ENCODE data around the gene PTPN5. TPM values are rescaled to one million over a fixed set of nuclear protein-coding genes. Genes with fewer than 3 reads are reported as not detected.
"Not testable (repeated sequence)": the region's sequence is repeated elsewhere in the genome, so short reads cannot be mapped to it uniquely, and the experiment has no call there.

The PTPN5 gene
- not detected in 2 replicates for total RNA-seq

DNA sequence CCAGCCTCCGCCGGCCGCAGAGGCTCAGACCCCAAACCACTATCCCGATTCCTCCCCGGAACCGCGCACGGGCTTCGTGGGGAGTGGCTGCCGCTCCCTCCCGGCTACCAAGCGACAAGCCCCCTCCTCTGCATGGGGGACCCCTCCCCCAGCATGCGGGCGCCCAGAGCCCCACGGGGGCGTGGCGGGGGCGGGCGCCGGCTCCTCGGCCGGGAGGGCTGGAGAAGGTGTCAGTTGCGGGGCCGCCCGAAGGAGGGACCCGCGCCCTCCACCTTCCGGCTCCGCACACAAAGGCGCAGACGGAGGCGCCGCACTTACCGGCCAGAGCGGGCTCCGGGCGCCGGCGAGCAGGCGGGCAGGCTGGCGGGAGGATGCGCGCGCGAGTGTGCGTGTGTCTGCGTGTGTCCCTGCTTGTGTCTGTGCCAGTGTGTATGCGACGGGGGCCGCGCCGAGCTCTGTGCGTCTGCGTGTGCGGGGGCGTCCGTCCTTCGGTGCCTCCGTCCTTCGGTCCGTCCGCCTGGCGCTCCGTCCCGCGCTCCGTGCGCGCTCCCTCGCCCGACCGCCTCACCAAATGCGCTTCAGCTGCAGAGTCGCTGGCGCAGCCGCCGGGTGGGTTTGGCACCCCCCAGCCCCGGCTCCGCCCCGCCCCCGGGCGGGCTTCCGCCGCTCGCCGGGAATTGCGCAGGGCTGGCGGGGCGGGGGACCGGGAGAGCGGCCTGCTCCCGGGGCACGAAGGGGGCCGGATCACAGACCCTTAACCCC, at the start of gene PTPN5:
PTPN5 (minus strand) TSS at position 592 of the 762 bp plus-strand sequence. CDS start 19,840 bp downstream, outside the sequence.
- DNase-seq (ENCODE audit: low read depth in 2 of 2) = peak; percentile 12 to 24

DNA sequence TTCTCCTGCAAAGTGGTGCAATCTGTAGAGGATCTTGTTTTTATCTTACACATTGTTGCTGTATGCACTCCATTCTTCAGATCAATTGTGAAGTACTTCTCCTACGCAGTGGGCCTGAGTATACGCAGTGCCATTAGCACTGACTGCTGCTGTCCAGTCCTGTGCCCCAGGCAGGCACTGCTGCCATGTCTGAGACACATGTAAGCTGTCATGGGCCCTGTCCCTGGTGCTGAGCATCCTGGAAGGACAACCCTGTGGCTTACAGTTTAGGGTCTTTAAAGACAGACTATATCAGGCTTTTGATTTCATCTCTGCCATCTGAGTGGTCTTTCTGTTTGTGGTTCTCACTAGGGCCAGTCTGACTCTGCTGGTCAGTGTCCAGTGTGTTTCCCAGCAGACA, 44.8 kb upstream of the PTPN5 start:
- peak; percentile 7 to 31 for DNase-seq (ENCODE audit: low read depth in 2 of 2)

GRCh38 chr11:18834754-18835466, 43.3 kb upstream of the PTPN5 start:
- no peak for DNase-seq (ENCODE audit: low read depth in 2 of 2)

DNA sequence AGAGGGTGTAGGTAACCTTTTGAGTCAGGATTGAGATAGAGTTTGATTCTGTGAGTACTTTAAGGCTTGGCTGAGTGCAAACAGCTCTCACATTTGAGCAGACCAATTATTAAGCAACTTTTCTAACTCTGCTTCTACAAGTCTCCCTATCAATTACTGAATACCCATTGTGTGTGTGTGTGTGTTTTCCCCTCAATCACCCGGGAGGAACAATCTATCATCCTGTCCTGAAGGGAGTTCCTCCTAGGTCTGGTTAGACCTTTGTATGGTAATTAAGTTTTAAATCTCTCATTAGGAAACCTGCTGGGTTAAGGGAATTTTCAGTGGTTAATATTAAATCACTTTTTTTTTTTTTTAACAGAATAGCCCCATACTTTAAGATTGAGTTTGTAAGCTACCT, 28.6 kb upstream of the PTPN5 start:
- DNase-seq (ENCODE audit: low read depth in 2 of 2) = not testable (repeated sequence)

DNA sequence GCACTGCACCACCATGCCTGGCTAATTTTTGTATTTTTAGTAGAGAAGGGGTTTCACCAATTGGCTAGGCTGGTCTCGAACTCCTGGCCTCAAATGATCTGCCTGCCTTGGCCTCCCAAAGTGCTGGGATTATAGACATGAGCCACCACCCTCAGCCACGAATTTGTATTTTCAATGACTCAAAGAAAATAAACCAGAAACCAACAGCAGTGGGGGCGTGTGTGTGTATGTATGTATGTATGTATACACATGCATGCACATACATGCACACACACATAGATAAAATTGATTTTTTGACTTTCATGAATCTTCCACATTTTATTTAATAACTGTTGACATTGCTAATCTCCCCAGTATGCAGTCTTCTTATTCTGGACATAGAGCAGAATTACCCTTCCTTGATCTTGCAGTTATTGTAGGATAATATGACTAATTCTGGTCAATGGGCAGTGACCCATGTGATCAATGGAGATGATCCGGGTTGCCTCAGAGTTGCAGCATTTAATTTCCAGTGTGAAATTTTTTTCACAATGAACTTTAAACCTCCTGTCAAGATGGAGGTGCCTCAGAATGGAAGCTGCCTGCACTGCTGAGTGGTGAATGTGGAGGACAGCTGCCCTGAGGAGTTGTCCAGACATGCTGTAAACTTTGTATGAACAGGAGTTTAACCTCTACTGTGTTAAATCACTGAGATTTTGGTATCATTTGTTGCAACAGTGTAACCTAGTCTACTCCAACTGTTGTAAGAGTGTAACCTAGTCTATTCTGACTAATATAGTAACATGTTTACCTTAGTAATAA, 12.8 kb upstream of the PTPN5 start:
- no peak for DNase-seq (ENCODE audit: low read depth in 2 of 2)

- DNase-seq (ENCODE audit: low read depth in 2 of 2) = peak; percentile 79 to 80
Measured at GRCh38 chr11:18802381-18803257, 11.0 kb upstream of the PTPN5 start.

DNA sequence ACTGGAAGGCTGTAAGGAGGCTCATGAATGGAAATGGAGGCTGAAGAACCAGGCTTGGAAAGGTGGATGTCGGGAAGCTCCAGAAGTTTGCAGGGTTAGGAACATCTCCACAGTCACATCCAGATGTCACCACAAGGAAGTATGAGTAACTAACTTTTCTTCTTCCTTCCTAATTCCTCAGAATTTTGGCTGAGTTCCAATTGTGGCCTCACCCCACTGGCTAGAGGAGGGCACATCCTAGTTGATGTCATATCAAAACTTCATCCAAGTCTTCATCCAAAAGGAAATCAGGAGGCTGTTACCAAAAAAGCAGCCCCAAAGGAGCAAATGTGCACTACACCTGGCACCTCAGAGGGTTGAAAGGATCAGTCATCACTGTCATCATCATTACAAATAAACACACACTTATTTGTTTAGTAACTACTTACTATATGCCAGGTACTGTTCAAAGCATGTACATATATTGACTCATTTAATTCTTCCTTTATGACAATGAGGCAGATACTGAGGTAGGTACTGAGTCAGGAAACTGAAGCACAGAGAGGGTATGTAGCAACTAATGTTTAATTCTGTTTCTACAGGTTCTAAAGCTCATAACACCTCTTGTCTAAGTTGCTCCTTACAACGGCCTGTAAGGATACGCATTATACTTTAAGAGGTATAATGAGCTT, 7.3 kb upstream of the PTPN5 start:
- DNase-seq (ENCODE audit: low read depth in 2 of 2) = peak in 1 of 2 donors; percentile 9

DNA sequence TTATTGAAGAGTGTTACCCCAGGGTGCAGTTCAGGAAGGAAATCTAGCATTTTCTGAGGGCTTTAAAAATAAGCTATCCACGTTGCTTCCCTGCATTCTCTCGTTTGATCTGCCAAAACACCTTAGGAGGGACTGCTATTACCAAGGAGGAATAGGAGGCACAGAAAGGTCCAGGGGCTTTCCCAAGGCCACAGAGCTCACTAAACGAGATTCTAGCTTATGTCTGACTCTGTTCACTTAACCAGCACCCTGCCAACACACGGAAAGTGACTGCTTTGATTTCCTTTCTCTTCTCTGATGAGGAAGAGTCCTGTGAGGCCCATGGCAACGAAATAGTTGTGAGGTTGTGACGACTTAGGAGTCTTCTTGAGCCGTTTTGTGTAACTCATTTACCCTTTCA, 3.4 kb upstream of the PTPN5 start:
- DNase-seq (ENCODE audit: low read depth in 2 of 2) = no peak

DNA sequence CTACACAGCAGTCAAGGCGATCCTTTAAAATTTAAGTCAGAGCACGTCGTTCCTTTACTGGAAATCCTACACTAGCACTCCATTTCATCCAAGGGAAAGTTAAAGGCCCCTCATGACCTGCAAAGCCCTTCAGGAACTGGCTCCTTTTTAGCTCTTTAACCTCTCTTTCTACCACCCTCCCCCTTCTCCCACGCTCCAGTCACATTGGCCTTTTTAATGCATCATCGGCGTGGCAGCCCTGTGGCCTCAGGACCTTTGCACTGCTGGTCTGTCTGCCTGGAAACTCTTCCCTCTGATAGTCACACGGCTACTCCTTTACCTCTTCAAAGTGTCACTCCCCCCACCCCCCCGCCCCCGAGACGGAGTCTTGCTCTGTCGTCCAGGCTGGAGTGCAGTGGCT, 1.2 kb upstream of the PTPN5 start:
- DNase-seq (ENCODE audit: low read depth in 2 of 2) = no peak

- no peak for DNase-seq (ENCODE audit: low read depth in 2 of 2)
Measured at GRCh38 chr11:18791969-18792628, 501 bp upstream of the PTPN5 start.

DNA sequence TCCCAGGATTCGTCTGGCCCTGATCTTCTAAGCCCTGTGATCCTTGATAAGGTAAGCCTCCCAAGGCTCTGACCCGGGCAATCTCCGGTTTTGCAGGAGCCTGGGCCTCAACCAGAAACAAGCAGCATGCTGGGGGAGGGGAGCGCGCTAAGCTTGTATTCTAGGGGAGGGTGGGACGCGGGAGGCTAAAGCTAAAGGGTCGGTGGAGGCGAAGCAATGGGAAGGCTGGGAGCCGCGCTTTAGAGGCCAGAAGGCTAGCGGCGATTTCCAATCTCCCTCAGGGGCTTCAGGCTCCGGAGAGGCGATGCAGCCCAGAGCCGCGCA, 753 bp downstream of the PTPN5 start:
- DNase-seq (ENCODE audit: low read depth in 2 of 2) = no peak

GRCh38 chr11:18789942-18790341, 1.7 kb downstream of the PTPN5 start:
- no peak for DNase-seq (ENCODE audit: low read depth in 2 of 2)

GRCh38 chr11:18785411-18785810, 6.2 kb downstream of the PTPN5 start:
- no peak for DNase-seq (ENCODE audit: low read depth in 2 of 2)

- no peak for DNase-seq (ENCODE audit: low read depth in 2 of 2)
Measured at GRCh38 chr11:18780896-18781295, 10.7 kb downstream of the PTPN5 start.

DNA sequence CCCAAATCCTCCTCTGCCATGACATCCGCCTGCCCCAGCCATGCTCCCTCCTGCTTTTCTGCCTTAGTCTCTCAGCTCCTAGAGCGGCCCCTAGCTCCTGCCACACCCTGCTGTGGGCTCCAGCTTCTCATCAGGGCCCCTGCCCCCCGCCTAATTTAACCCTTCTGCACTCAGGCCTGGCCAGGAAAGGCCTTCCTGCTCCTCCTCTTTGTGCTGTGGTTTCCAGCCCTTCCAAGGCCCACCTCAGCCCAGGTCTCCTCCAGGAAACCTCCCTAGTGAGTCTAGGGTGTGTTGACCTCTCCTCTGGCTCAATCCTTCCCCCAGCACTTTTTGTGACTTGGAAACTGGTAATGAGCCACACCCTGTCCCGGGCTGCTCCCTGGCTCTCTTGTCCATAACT, 11.3 kb downstream of the PTPN5 start:
- no peak for DNase-seq (ENCODE audit: low read depth in 2 of 2)

DNA sequence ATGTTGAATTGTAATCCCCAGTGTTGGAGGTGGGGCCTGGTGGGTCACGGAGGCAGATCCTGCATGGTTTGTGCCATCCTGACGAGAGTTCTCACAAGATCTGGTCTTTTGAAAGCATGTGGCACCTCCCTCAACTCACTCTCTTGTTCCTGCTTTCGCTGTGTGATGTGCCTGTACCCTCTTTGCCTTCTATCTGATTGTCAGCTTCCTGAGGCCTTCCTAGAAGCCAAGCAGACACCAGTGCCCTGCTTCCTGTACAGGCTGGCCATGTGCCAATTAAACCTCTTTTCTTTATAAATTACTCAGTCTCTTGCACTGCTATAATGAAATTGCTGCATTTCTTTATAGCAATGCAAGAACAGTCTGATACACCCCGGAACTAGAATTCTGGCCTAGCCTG, 13.1 kb downstream of the PTPN5 start:
- no peak for DNase-seq (ENCODE audit: low read depth in 2 of 2)

- DNase-seq (ENCODE audit: low read depth in 2 of 2) = no peak
Measured at GRCh38 chr11:18776324-18776723, 15.3 kb downstream of the PTPN5 start.

GRCh38 chr11:18775492-18776292, 15.9 kb downstream of the PTPN5 start:
- peak; percentile 66 to 78 for DNase-seq (ENCODE audit: low read depth in 2 of 2)

DNA sequence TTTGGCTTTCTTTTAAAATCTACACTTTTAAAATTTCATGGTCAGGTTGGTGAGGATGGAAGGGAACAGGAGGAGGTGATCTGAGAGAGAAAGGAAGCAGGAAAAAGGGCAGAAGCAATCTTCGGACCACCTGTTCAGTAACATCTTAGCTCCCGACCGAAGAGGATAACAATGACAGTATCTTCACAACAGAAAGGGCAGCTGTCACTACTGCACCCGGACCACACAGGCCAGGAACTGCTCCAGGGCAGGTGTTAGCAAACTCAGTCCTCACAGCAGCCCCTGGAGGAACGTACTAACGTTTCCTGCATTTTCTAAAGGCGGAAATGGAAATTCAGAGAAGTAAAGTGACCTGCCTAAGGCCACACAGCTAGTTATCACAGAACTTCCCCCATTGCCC, 16.8 kb downstream of the PTPN5 start:
- DNase-seq (ENCODE audit: low read depth in 2 of 2) = no peak

All from lung microvascular endothelial cell (primary cell).